Measurements from ENCODE around the gene SNX5. TPM values are rescaled to one million over a fixed set of nuclear protein-coding genes. Genes with fewer than 3 reads are reported as not detected.

The SNX5 gene
- total and polyA plus RNA-seq, 3 donors from 2014 or later, result 72.3 to 116 (median 110) TPM

DNA sequence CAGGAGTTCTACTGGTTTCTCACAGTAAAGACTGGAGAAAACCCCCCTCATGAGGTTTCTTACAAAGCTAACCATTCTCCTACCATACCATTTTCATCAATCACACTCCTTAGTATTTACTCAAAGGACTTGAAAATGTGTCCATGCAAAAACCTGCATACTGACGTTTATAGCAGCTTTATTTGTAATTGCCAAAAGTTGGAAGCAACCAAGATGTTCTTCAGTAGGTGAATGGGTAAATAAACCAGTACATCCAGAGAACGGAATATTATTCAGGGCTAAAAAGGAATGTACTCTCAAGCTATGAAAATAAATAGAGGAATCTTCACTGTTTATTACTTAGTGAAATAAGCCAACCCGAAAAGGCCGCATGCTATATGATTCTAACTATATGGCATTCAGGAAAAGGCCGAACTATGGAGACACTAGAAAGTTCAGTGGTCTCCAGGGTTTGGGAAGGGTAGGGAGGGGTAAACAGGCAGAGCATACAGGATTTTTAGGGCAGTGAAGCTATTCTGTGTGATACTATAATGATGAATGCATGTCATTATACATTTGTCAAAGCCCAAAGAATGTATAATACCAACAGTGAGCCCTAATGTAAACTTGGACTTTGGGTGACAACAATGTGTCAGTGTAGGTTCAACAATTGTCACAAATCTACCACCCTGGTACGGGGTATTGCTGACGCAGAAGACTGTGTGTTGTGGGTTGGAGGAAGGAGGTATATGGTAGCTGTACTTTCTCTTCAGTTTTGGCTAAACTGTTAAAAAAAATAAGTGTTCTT is 50.6 kb downstream of the SNX5 start:
- Histone ChIP-seq H3K9me3 (no peaks in the 10 kb centered on the region), H3K36me3 (ENCODE audit: low read depth, missing control alignments) (no peaks in the 10 kb centered on the region), H3K27ac (no peak overlapping the region), H3K4me3 (no peak overlapping the region), H3K27me3 (no peaks in the 10 kb centered on the region), H3K4me1 (no peaks in the 10 kb centered on the region)
- intact Hi-C loops (cut with DNase I; ENCODE audit: low total_unique reads), result no loop called here
- 87 to 88% methylated on average over 7 of the region's 7 CpGs for WGBS, 2 donors
- TF ChIP-seq, protein P1, sequence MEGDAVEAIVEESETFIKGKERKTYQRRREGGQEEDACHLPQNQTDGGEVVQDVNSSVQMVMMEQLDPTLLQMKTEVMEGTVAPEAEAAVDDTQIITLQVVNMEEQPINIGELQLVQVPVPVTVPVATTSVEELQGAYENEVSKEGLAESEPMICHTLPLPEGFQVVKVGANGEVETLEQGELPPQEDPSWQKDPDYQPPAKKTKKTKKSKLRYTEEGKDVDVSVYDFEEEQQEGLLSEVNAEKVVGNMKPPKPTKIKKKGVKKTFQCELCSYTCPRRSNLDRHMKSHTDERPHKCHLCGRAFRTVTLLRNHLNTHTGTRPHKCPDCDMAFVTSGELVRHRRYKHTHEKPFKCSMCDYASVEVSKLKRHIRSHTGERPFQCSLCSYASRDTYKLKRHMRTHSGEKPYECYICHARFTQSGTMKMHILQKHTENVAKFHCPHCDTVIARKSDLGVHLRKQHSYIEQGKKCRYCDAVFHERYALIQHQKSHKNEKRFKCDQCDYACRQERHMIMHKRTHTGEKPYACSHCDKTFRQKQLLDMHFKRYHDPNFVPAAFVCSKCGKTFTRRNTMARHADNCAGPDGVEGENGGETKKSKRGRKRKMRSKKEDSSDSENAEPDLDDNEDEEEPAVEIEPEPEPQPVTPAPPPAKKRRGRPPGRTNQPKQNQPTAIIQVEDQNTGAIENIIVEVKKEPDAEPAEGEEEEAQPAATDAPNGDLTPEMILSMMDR (IDR thresholded peaks at IDR 0.05), result no peak
- no peak for TF ChIP-seq POLR2A (IDR thresholded peaks at IDR 0.05)
- DNase-seq, result no peak

DNA sequence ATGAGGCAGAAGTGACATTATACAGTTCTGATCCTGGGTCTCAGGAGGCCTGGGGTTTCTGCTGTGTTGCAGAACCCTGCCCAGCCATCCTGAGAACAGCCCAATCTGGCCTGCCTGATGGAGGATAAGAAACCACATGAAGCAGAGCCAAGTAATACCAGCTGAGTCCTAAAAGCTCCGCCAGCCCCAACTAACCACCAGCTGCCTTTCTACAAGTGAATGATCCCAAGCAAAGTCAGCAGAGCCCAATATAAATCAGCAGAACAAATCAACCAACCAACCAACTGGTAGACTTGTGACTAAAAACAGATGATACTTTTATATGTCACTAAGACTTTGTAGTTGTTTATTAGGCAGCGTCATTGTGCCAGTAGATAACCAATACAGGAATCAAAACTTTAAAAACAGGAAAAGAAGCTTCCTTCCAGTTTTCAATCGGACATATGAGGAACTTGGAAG is 52.1 kb downstream of the SNX5 start:
- WGBS, 2 donors, result 77 to 84% methylated on average over 3 of the region's 3 CpGs
- intact Hi-C loops (cut with DNase I; ENCODE audit: low total_unique reads), result no loop called here
- Histone ChIP-seq H3K4me3 (no peak overlapping the region), H3K9me3 (no peaks in the 10 kb centered on the region), H3K36me3 (ENCODE audit: low read depth, missing control alignments) (no peaks in the 10 kb centered on the region), H3K27me3 (no peaks in the 10 kb centered on the region), H3K27ac (no peak overlapping the region), H3K4me1 (no peaks in the 10 kb centered on the region)
- TF ChIP-seq, protein P1 (IDR thresholded peaks at IDR 0.05), result no peak
- TF ChIP-seq POLR2A (IDR thresholded peaks at IDR 0.05), result no peak
- DNase-seq, result no peak

DNA sequence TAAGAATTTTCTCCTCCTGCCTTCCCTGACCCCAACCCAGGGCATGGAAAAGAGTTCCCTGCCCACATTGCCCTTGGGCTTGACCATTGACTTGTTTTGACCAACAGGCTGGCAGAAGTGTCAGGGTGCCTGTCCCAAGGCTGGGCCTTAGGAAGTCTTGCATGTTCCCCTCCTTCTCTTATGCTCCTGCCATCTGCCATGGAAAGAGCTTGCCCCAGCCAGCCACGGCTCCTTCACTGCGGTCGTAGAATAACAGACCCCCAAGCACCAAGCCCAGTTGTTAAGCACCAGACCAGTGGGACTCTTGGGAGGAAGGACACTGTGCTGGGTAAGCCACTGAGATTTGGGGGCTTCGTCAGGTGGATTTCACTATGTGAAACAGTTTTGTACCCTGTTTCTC is 53.6 kb downstream of the SNX5 start:
- Histone ChIP-seq H3K27ac (no peak overlapping the region), H3K9me3 (no peaks in the 10 kb centered on the region), H3K4me1 (peaks cover 10% of the 10 kb centered on the region), H3K36me3 (ENCODE audit: low read depth, missing control alignments) (no peaks in the 10 kb centered on the region), H3K27me3 (no peaks in the 10 kb centered on the region), H3K4me3 (no peak overlapping the region)
- DNase-seq, result no peak
- TF ChIP-seq POLR2A (IDR thresholded peaks at IDR 0.05), result no peak
- TF ChIP-seq, protein P1 (IDR thresholded peaks at IDR 0.05), result no peak
- 82 to 97% methylated on average over 4 of the region's 4 CpGs for whole genome bisulfite sequencing, 2 donors
- intact Hi-C loops (cut with DNase I; ENCODE audit: low total_unique reads), result no loop called here

DNA sequence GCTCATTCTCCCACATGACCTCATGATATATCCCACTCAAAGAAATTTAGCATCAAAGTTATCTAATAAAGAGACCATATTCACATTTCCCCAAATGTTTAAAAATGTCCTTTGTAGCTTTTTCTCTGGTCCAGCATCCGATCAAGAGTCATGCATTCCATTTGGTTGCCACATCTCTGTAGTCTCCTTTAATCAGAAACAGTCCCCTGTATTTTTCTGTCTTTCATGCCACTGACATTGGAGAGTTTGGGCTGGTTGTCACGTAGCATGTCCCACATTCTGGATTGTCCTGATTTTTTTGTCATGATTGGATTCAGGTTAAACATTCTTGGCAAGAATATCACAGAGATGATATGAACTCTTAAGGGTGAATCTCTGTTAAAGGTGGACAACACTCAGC is 55.7 kb downstream of the SNX5 start:
- Histone ChIP-seq H3K4me1 (peaks cover 12% of the 10 kb centered on the region), H3K36me3 (ENCODE audit: low read depth, missing control alignments) (no peaks in the 10 kb centered on the region), H3K27ac (no peak overlapping the region), H3K9me3 (no peaks in the 10 kb centered on the region), H3K27me3 (no peaks in the 10 kb centered on the region), H3K4me3 (no peak overlapping the region)
- no peak for DNase-seq
- intact Hi-C loops (cut with DNase I; ENCODE audit: low total_unique reads), result no loop called here
- 81 to 94% methylated on average over 2 of the region's 2 CpGs for WGBS, 2 donors
- TF ChIP-seq POLR2A (IDR thresholded peaks at IDR 0.05), result no peak
- TF ChIP-seq, protein P1 (IDR thresholded peaks at IDR 0.05), result no peak

DNA sequence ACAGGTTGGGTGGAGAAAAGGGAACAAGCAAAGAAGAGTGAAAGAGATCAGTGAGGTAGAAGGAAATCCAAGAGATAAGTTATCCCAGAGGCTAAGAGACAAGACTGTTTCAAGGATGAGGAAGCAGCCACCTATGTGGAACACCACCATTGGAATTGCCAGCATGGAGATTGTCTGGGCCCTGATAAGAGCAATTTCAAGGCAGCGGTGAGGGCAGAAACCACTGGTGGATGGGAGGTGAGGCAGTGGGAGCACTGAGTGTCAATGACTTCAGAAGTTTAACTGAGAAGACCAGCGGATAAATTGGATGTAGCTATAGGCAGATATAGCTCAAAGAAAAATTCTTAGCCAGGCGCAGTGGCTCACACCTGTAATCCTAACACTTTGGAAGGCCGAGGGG is 56.7 kb downstream of the SNX5 start:
- intact Hi-C loops (cut with DNase I; ENCODE audit: low total_unique reads), result no loop called here
- H3K27me3 ChIP-seq, result no peaks in the 10 kb centered on the region
- no peak overlapping the region for H3K4me3 ChIP-seq
- no peak for DNase-seq
- H3K36me3 ChIP-seq (ENCODE audit: low read depth, missing control alignments), result no peaks in the 10 kb centered on the region
- H3K4me1 ChIP-seq, result peaks cover 12% of the 10 kb centered on the region
- H3K27ac ChIP-seq, result no peak overlapping the region
- TF ChIP-seq, protein P1 (IDR thresholded peaks at IDR 0.05), result no peak
- no peak for TF ChIP-seq POLR2A (IDR thresholded peaks at IDR 0.05)
- H3K9me3 ChIP-seq, result no peaks in the 10 kb centered on the region
- WGBS, 2 donors, result 68 to 94% methylated on average over 4 of the region's 4 CpGs
